ENCODE results near the gene ACAN.
A peak's percentile ranks its signal among the peaks of the same experiment; 100 is the strongest.
"Not testable (repeated sequence)": the region's sequence is repeated elsewhere in the genome, so short reads cannot be mapped to it uniquely, and the experiment has no call there.

Gene ACAN

GRCh38 chr15:88917760-88918159 is 114.5 kb downstream of the ACAN start:
- peaks cover 11% of the 10 kb centered on the region for H3K27me3 ChIP-seq (ENCODE audit: insufficient read depth, poor library complexity, severe bottlenecking)
- DNase-seq (ENCODE audit: low read depth in 1 of 2, low spot score in 1 of 2): no peak
- H3K4me3 ChIP-seq (replicated peaks; ENCODE audit: insufficient read depth, low read length): no peak overlapping the region
- no peak overlapping the region for H3K27ac ChIP-seq (replicated peaks)
- no peak for TF ChIP-seq CTCF (IDR thresholded peaks at IDR 0.05; ENCODE audit: insufficient read depth, low read length)
- no peak for TF ChIP-seq GABPA (IDR thresholded peaks at IDR 0.05; ENCODE audit: low read depth)
- no peak for TF ChIP-seq REST (IDR thresholded peaks at IDR 0.05; ENCODE audit: insufficient replicate concordance, low read depth)
- TF ChIP-seq POLR2AphosphoS5 (IDR thresholded peaks at IDR 0.05; ENCODE audit: low read depth): no peak
- no peak for TF ChIP-seq SPI1 (IDR thresholded peaks at IDR 0.05; ENCODE audit: borderline replicate concordance, low read depth)

DNA sequence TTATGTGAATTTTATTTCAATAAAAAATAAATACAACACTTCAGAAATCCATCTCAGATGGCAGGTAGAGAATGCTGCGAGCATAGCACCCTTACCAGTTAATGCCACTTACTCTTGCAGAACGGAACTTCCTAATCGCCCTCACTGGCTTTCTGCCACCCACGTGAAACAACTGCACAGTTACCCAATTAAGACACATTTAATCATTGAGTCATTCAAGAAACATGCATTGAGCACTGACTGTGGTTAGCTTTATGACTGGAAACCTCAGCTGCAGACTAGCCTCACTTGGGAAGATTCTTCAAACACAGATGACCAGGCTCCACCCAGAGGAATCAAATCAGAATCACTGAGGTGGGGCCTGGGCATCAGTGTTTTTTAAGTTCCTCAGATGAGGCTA is 115.5 kb downstream of the ACAN start:
- TF ChIP-seq GABPA (IDR thresholded peaks at IDR 0.05; ENCODE audit: low read depth): no peak
- TF ChIP-seq CTCF (IDR thresholded peaks at IDR 0.05; ENCODE audit: insufficient read depth, low read length): no peak
- TF ChIP-seq REST (IDR thresholded peaks at IDR 0.05; ENCODE audit: insufficient replicate concordance, low read depth): no peak
- no peak for TF ChIP-seq POLR2AphosphoS5 (IDR thresholded peaks at IDR 0.05; ENCODE audit: low read depth)
- no peak for TF ChIP-seq SPI1 (IDR thresholded peaks at IDR 0.05; ENCODE audit: borderline replicate concordance, low read depth)
- H3K27me3 ChIP-seq (ENCODE audit: insufficient read depth, poor library complexity, severe bottlenecking): peaks cover 6% of the 10 kb centered on the region
- no peak overlapping the region for H3K27ac ChIP-seq (replicated peaks)
- peak; percentile 41 to 57 for DNase-seq (ENCODE audit: low read depth in 1 of 2, low spot score in 1 of 2)
- H3K4me3 ChIP-seq (replicated peaks; ENCODE audit: insufficient read depth, low read length): no peak overlapping the region

- Histone ChIP-seq H3K4me3 (replicated peaks; ENCODE audit: insufficient read depth, low read length) (no peak overlapping the region), H3K27me3 (ENCODE audit: insufficient read depth, poor library complexity, severe bottlenecking) (peaks cover 3% of the 10 kb centered on the region), H3K27ac (replicated peaks) (no peak overlapping the region)
- DNase-seq (ENCODE audit: low read depth in 1 of 2, low spot score in 1 of 2): no peak
- TF ChIP-seq POLR2AphosphoS5 (IDR thresholded peaks at IDR 0.05; ENCODE audit: low read depth) (no peak), SPI1 (IDR thresholded peaks at IDR 0.05; ENCODE audit: borderline replicate concordance, low read depth) (no peak), CTCF (IDR thresholded peaks at IDR 0.05; ENCODE audit: insufficient read depth, low read length) (no peak), REST (IDR thresholded peaks at IDR 0.05; ENCODE audit: insufficient replicate concordance, low read depth) (no peak), GABPA (IDR thresholded peaks at IDR 0.05; ENCODE audit: low read depth) (no peak)
Observed at GRCh38 chr15:88920186-88920891, 117.1 kb downstream of the ACAN start.

DNA sequence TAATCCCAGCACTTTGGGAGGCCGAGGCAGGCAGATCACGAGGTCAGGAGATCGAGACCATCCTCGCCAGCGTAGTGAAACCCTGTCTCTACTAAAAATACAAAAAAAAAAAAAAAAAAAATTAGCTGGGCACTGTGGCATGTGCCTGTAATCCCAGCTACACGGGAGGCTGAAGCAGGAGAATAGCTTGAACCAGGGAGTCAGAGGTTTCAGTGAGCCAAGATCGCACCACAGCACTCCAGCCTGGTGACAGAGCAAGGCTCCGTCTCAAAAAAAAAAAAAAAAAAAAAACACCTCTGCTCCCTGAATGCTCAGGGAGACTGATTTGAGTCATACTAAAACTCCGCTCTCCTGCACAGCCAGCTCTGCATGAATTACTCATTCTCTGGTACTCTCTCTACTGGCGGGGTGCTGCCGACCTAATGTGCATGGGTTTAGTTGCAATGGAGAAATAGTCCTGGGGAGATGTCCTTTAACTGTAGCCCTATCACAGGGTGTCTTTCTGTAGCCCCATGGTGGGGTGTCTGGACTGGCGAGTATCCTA is 117.7 kb downstream of the ACAN start:
- not testable (repeated sequence) for H3K4me3 ChIP-seq (replicated peaks; ENCODE audit: insufficient read depth, low read length); H3K27me3 ChIP-seq (ENCODE audit: insufficient read depth, poor library complexity, severe bottlenecking); DNase-seq (ENCODE audit: low read depth in 1 of 2, low spot score in 1 of 2); H3K27ac ChIP-seq (replicated peaks)
